ENCODE results near the gene DNAH3.
"Not testable (repeated sequence)": the region's sequence is repeated elsewhere in the genome, so short reads cannot be mapped to it uniquely, and the experiment has no call there.

The DNAH3 gene

DNA sequence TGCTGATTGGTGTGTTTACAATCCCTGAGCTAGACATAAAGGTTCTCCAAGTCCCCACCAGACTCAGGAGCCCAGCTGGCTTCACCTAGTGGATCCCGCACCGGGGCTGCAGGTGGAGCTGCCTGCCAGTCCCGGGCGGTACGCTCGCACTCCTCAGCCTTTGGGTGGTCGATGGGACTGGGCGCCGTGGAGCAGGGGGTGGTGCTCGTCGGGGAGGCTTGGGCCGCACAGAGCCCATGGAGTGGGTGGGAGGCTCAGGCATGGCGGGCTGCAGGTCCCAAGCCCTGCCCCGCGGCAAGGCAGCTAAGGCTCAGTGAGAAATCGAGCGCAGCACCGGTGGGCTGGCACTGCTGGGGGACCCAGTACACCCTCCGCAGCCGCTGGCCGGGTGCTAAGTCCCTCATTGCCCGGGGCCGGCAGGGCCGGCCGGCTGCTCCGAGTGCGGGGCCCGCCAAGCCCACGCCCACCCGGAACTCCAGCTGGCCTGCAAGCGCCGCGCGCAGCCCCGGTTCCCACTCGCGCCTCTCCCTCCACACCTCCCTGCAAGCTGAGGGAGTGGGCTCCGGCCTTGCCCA lies 161.1 kb downstream of the DNAH3 start:
- not testable (repeated sequence) for DNase-seq

DNA sequence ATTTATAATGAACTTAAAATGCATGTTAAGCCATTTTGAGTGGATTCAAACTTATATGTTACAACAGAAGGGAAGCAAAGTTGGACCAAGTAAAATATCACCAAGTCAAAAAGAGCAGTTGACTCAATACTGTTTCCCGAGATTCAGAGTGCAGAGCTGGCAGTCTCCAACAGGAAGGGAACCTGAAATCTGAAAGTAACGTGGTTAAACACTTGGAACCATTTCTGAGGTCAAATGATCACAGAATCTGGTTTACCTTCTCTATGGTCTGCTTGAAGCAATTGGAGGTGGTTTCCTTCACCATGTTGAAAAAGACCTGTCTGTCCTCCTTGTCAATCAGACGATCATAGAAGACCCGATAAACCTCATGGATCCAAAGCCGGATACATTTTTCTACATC lies 163.6 kb downstream of the DNAH3 start:
- DNase-seq, result no peak

DNA sequence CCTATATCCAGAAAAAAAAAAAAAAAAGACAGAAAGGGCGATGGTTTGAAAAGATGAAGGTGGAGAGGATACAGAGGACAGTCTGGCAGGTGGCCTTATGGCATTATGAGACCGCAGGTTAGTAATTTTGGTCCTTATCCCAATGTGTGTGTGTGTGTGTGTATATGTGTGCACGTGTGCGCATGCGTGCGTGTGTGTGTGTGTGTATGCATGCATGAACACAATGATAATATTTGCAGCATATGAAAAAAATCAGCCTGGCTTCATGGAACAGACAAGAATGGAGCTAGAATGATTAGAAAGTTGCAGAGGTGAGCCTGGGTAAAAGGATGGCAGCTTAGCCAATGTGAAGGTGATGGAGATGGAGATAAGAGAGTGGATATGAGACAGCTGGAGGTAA lies 166.6 kb downstream of the DNAH3 start:
- no peak for DNase-seq

DNA sequence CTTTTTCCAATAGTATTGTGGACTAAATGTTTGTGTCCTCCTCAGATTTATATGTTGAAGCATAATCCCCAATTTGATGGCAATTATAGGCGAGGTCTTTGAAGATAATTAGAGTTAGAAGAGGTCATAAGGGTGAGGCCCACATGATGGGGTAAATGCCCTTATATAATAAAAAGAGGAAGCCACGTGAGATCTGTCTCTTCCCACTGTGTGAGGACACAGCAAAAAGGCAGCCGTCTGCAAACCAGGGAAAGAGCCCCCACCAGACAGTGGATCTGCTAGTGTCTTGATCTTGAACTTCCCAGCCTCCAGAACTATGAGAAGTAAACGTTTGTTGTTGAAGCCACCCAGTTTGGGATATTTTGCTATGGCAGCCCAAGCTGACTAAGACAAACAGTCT lies 174.1 kb downstream of the DNAH3 start:
- DNase-seq, result no peak

DNA sequence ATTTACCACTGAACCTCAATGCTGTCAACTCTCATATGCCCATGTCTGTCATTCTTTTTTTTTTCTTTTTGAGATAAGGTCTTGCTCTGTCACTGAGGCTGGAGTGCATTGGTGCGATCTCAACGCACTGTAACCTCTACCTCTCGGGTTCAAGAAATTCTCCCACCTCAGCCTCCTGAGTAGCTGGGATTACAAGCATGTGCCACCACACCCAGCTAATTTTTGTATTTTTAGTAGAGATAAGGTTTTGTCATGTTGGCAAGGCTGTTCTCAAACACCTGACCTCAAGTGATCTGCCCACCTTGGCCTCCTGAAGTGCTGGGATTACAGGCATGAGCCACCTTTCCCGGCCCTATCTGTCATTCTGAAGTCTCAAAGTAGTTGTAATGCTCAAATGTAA lies 177.4 kb downstream of the DNAH3 start:
- not testable (repeated sequence) for DNase-seq

DNA sequence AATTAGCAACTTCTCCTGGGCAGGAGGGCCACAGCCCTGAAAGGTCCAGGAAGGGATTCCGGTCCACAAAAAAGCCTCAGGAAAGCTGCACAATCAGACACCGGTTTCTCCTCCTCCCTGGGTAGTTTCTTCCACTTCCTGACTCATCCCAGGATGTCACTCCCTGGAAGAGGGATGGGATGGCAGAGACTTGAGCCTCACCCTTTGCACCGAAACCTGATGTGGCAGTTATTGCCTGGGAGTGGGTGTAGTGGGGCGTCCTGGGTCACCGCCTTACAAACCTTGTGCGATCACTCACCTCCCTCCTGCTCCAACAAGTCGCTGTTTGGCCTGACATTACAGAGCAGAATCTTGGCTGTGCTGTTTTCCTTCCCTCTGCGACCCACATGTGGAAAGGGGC lies 179.2 kb downstream of the DNAH3 start:
- DNase-seq, result no peak

DNA sequence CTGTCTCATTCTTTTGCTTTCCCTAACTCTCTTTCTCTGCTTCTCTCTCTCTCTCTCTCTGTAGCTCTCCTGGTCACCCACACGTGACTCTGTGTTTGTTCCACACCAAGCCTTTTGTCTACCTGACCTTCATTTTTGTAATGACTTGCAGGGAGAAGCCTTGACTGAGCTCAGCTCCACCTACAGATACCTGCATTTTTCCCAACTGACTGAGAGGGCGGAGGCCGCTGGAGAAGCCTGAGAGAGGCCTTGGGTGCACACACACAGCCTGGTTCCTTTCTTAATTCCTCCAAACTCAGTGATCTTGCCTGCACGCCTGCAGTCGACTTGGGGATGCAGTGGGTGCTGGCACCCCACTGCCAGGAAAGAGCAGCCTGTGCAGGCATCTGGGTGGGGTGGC lies 181.3 kb downstream of the DNAH3 start:
- no peak for DNase-seq

DNA sequence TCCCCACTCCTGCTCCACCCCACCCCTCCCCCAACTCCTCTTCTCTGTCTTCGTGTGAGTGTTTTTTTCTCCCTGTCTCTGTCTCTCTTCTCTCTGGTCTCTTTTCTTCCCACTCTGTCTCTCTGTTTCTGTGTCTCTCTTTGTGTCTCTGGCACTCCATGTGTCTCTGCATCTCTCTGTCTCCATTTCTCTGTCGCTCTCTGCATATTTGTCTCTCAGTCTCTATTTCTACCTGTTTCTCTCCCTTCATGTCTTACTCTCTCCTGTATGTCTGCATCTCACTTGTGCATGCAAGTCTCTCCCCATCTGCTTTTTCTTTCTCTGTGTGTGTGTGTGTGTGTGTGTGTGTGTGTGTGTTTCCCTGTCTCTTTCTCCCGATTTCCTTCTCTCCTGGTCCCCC lies 181.9 kb downstream of the DNAH3 start:
- no peak for DNase-seq

DNA sequence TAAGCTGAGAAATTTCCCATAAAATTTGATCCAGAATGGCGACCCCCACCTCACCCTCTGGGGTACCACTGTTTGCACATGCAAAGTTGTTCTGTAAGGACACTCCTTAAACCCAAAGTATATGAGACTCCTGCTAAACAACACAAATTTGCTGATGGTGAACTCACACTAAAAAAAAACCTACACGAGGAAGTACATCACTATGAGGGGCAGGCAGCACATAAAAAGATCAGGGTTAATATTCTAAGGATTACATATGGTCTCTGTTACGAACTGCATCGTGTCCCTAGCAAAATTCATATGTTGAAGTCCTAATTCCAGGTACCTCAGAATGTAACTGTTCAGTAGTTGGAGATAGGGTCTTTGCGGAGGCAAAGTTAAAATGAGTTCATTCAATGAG lies 189.7 kb downstream of the DNAH3 start:
- DNase-seq, result no peak

DNA sequence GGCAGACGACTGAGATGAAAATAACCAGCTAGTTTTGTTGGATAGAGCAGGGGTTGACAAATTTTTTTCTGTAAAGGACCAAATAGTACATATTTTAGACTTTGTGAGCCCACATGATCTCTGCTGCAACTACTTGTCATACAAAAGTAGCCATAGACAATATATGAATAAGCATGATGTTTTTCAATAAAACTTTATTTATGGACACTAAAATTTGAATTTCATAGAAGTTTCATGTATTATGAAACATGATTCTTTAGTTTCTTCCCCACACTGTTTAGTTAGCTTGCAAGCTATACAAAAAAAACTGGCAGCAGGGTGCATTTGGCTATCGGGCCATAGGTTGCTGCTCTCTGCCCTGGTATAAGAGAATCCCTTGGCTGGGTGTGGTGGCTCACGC lies 193.5 kb downstream of the DNAH3 start:
- DNase-seq, result no peak

DNA sequence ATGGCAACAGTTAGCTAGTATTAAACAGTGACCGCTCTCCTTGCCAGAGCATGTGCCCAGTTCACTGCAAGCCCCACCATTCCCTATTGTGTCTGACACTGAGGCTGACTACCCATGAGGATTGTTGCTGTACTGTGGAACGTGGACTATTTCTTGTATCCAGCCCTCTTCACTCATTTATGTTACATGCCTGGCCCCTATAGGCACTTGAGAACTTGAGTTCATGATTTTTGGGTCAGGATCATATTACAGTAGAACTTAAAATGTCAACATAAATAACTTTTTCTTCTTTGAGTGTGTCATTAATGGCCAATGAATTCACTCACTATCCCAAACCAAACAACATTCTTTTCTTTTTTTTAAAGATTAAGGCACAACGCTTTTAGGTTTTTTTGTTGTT lies 194.3 kb downstream of the DNAH3 start:
- DNase-seq, result no peak

DNA sequence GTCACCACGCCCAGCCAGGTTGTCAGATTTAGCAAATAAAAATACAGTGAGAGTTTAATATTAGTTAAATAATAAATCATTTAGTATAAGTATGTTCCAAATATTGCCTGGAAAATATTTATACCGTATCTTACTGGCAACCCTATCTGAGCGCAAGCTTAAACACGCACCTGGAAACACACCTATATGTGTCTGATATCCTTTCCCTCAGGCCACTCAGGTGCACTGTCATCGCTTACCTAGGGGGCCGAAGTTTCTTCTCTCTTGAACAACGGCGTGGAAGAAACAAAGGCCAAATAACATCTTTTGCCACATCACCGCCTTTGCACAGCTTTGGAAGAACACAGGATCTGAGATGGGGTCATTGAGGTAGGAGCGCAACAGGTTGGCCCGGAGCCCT lies 196.1 kb downstream of the DNAH3 start:
- DNase-seq, result no peak

DNA sequence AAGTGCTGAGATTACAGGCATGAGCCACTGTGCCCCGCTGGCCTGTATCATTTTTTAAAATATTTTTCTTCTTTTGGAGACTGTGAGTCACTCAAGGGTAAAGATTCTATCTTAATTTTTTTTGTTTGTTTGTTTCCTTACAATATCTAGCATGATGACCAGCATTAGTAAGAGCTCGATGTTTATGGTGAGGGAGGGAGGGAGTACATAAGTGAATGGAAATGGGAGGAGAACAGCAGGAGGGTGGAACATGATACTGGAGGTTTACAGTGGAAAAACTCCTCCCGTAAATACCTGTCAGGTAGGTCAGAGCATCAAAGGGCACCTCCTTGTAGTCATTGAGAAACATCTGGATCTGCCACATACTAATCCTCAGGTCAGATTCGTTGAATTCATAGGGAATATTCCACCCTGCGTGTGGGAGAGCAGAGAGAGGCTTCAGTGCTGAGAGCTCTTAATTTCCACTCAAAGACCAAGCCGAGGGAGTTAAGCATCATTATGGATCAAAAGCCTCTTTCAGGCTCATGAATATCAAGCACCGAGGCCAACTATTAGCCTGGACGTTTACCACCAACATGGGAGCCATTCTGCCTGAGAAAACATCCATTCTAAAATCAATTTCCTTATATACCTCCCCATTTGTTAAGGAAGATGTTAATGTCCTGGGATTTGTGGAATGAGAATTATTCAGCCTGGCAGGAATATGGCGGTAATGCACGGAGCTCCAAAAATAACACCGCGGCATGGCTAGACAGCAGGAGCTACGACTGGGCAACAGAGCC lies 198.3 kb downstream of the DNAH3 start:
- no peak for DNase-seq

DNA sequence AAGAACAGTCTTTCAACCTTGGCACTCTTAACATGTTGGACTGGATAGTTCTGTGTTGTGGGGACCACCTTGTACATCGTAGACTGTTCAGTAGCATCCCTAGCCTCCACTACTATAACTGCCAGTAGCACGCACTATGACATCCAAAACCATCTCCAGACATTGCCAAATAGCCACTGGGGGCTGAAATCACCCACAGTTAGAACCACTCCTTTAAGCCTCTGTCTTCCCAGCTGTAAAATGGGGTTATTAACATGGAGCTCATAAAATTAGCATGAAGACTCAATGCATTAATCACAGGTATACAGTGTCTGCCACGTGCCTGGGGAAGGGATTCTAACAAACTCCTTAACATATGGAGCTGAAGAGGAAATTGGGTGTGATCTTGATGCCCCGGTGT lies 200.4 kb downstream of the DNAH3 start:
- no peak for DNase-seq

DNA sequence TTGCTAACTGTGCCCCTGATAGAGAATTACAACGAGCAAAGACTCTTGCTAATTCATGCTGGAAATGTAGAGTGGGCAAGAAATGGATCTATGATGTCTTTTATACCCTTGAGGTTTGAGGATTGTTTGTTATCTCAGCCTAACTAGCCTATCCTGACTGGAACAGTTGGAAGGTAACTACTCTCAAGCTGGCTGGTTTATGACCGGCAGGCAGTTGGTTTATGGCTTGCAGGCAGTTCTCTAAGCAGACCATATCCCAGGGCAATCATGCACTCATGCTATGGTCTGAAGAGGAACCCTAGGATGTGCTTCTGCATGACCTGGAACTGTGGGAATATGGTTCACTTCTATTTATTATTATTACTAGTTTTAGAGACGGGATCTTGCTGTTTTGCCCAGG lies 201.0 kb downstream of the DNAH3 start:
- no peak for DNase-seq

DNA sequence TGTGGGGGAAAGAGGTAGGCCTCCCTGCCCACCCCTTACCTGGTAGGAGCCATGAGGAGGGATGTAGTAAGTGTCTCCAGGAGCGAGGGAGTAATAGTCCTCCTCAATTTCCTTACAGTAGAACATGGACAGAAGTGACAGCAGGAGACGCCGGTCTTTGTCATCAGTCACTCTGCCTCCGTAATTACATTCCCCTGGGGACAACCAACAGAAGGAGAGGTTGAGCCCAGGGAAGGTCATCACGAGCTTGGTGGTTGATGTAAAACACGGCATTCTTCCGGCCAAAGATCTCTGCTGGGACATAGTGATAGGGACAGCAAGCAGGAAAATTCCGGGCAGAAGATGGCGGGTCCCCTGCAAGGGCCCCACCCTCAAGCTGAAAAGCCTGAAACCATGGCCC lies 202.2 kb downstream of the DNAH3 start:
- no peak for DNase-seq

DNA sequence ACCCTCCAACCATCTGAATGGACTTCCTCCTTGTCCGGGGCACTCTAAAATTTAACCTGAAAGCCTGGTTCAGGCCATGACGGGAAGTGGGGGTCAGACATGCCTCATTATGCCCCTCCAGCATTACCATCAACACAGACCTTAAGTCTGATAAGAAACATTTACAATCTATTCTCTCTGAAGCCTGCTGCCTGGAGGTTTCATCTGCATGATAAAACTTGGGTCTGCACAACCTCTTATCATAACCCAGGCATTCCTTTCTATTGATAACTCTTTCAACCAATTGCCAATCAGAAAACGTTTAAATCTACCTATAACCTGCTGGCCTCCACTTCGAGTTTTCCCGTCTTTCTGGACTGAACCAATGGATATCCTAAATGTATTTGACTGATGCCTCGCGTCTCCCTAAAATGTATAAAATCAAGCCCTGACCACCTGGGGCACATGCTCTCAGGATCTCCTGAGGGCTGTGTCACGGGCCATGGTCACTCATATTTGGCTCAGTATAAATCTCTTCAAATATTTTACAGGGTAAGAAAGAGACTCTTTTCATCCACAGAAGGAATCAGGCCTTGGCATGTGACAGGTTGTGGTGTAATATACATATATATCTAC lies 204.5 kb downstream of the DNAH3 start:
- DNase-seq, result no peak

DNA sequence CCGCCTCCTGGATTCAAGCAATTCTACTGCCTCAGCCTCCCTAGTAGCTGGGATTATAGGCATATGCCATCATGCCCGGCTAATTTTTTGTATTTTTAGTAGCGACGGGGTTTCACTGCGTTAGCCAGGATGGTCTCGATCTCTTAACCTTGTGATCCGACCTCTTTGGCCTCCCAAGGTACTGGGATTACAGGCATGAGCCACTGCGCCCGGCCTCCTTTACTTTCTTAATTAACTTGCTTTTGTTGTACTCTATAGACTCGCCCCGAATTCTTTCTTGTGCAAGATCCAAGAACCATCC lies 205.1 kb downstream of the DNAH3 start:
- not testable (repeated sequence) for DNase-seq

DNA sequence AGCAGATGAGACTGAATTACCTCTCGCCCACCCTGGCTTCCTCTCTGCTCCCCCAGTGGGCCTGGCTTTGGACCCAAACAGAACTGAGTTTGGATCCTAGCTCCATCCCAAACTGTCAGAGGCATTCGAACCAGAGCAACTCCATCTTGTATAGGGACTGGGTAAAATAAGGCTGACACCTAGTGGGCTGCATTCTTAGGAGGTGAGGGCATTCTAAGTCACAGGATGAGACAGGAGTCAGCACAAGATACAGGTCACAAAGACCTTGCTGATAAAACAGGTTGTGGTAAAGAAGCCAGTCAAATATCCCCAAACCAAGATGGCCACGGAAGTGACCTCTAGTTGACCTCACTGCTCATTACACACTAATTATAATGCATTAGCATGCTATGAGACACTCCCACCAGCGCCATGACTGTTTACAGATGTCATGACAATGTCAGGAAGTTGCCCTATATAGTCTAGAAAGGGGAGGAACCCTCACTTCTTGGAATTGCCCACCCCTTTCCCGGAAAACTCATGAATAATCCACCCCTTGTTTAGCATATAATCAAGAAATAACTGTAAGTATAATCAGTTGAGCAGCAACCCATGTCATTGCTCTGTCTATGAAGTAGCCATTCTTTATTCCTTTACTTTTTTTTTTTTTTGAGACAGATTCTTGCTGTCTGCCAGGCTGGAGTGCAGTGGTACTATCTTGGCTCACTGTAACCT lies 205.6 kb downstream of the DNAH3 start:
- no peak for DNase-seq

DNA sequence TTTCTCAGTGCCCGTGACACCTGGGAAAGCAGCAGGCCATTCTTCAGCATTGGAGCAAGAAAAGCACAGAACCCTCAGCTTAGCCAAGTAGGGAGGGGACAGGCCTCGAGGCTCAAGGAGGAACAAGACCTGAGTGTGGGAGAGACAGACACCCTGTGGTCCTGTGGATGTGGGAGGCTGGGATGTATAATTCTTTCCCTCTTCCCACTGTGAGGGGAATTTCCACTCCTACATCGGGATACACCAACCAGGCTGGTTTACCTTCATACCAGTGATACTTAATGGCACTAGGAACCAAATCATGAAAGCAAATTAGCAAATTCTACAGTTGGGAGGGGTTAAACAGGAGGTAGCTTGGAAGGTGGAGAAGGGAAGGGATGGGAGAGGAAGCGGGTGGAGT lies 208.4 kb downstream of the DNAH3 start:
- DNase-seq, result no peak

DNA sequence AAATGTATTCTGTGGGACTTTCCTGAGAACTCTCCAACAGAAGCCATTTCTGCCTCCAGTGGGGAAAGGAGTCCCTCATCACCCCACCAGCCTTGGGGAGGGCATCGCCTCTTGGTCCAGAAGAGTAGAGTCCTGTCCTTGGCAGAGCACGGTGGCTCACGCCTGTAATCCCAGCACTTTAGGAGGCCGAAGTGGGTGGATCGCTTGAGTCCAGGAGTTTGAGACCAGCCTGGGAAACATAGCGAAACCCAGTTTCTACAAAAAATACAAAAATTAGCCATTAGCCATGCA lies 209.1 kb downstream of the DNAH3 start:
- DNase-seq, result no peak

DNA sequence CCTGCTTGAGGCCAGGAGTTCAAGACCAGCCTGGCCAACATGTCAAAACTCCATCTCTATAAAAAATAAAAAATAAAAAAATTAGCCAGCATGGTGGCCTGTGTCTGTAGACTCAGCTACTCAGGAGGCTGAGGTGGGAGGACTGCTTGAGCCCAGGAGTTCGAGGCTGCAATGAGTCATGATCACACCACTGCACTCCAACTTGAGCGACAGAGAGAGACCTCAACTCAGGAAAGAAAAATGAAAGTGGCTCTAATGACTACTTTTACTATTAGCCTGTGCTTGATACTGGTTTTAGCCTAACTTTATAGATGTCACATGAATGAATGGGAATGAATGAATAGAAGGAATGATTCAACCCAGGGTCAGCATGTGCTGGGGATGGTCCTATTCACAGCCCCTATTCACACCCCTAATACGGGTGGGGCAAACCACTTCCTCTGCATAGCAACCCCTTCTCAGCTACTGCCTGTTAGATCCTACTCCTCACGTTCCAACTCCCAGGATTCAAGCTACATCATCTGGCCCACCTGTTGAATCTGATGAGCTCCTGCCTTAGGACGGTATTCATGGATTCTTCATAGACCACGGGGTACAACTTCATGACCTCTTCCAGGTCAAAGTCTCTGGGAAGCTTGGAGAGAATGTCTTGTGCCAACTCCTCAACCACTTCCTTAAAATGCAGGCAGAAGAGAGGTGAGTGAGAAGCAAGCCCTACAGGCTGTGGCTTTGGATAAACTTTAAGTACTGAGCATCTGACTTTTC lies 209.6 kb downstream of the DNAH3 start:
- DNase-seq, result no peak

DNA sequence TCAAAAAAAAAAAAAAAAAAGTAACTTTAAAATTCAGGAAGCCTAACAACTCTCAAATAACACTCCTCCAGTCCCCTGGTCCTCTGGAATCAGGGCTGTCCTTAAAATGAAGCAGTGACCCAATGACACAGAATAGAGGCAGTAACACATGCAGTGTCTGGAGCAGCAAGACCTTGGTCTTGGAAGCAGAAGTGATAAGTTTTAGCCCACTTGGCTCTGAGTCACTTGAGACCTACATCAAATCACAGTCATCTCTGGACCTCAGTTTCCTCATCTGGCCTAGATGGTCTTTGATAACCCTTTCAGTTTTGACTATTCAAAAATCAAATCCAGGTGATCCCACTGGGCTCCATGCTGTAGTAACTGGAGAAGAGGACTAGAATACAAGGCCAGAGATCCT lies 211.0 kb downstream of the DNAH3 start:
- DNase-seq, result no peak

DNA sequence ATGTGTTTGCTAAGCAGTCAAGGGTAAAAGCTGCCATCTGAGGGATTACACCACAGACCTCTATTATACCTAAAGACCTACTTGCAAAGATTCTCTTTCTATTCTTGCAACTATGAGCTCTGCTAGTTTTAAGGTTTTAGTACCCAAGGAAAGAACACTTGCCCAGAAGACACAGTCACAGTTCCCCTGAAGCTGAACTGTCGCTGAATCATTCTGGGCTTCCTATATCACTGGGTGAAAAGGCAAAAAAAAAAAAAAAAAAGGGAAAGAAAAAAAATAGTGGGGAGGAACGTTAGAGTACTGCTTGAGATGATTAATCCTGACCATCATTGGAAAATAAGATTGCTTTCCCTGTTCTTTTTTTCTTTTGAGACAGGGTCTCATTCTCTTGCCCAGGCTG lies 212.2 kb downstream of the DNAH3 start:
- no peak for DNase-seq

All from CD4-positive, alpha-beta T cell treated with Interleukin-4 for 4 hours (primary cell).